Stimulated activated CD4-positive, alpha-beta T cell treated with anti-CD3 and anti-CD28 coated beads, Interleukin-4, amount 100 ng/mL, for 4 hours (primary cell): ENCODE measurements around the gene BPGM.

Source experiments
- DNase-seq, 2 experiments: peaks; one replicate each; pipeline ENCODE4 v3.0.0-alpha.2; 2020

Gene BPGM

GRCh38 chr7:134646425-134647305 is at the start of gene BPGM:
Gene BPGM, plus strand, starts transcription at chr7:134646853. Its CDS starts 14,655 bp downstream, at chr7:134661508.
- peak; percentile 87 to 97 for DNase-seq

- no peak for DNase-seq
Measured at GRCh38 chr7:134599371-134599770, 47.3 kb upstream of the BPGM start.

GRCh38 chr7:134601459-134601858 is 45.2 kb upstream of the BPGM start:
- no peak for DNase-seq

- DNase-seq = no peak
Measured at GRCh38 chr7:134602881-134603451, 43.7 kb upstream of the BPGM start.

- DNase-seq = peak; percentile 32 to 40
Measured at GRCh38 chr7:134605978-134606923, 40.4 kb upstream of the BPGM start.

- no peak for DNase-seq
Measured at GRCh38 chr7:134611611-134612151, 35.0 kb upstream of the BPGM start.

GRCh38 chr7:134612197-134612596 is 34.5 kb upstream of the BPGM start:
- no peak for DNase-seq

- DNase-seq = no peak
Measured at GRCh38 chr7:134613623-134614347, 32.9 kb upstream of the BPGM start.

- no peak for DNase-seq
Measured at GRCh38 chr7:134616611-134617010, 30.0 kb upstream of the BPGM start.

GRCh38 chr7:134618756-134619530 is 27.7 kb upstream of the BPGM start:
- DNase-seq = no peak

- DNase-seq = no peak
Measured at GRCh38 chr7:134619627-134620331, 26.9 kb upstream of the BPGM start.

- DNase-seq = no peak
Measured at GRCh38 chr7:134622303-134622995, 24.2 kb upstream of the BPGM start.

GRCh38 chr7:134623193-134623592 is 23.5 kb upstream of the BPGM start:
- DNase-seq = no peak

GRCh38 chr7:134625550-134625949 is 21.1 kb upstream of the BPGM start:
- no peak for DNase-seq

- no peak for DNase-seq
Measured at GRCh38 chr7:134627109-134627774, 19.4 kb upstream of the BPGM start.

GRCh38 chr7:134627775-134628153 is 18.9 kb upstream of the BPGM start:
- DNase-seq = no peak

GRCh38 chr7:134629445-134629844 is 17.2 kb upstream of the BPGM start:
- no peak for DNase-seq

GRCh38 chr7:134630237-134630636 is 16.4 kb upstream of the BPGM start:
- no peak for DNase-seq

- no peak for DNase-seq
Measured at GRCh38 chr7:134630893-134631292, 15.8 kb upstream of the BPGM start.

GRCh38 chr7:134632052-134632451 is 14.6 kb upstream of the BPGM start:
- DNase-seq = no peak
